GM20000 (cell line): Measurements from ENCODE around the gene PGBD5.

ENCODE experiments used
- DNase-seq: peaks from one replicate; pipeline ENCODE4 v3.0.0; 2012; ENCODE audit warnings: low spot score
- CTCF ChIP-seq: IDR thresholded peaks from 2 replicates; pipeline ENCODE4 v1.5.1; 2012; ENCODE audit warnings: mild to moderate bottlenecking, control low read depth; ENCODE audit errors: extremely low read depth, missing control alignments

The PGBD5 gene

DNA sequence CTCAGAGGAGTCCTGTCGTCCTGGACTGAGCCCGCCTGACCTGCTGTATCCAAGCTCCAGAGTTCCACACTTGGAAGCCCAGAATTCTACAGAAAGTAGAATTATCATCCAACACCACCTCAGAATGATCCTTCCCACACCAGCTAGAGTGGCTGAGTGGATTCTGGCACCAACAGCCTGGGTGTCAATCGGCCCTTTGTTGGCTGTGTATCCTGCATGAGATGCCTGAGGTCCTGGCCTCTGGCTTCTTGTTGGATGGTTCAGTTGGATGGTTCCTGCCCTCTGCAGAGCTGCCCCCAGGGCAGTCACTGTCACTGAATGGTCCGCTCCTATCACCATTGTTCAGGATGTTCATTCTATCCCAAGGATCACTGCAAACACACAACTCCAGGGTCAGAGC lies 49.8 kb downstream of the PGBD5 start:
- no peak for DNase-seq
- no peak for TF ChIP-seq CTCF

- DNase-seq = no peak
- TF ChIP-seq CTCF = no peak
Observed at GRCh38 chr1:230375780-230376179, 50.4 kb downstream of the PGBD5 start.

GRCh38 chr1:230375147-230375546 lies 51.0 kb downstream of the PGBD5 start:
- no peak for TF ChIP-seq CTCF

DNA sequence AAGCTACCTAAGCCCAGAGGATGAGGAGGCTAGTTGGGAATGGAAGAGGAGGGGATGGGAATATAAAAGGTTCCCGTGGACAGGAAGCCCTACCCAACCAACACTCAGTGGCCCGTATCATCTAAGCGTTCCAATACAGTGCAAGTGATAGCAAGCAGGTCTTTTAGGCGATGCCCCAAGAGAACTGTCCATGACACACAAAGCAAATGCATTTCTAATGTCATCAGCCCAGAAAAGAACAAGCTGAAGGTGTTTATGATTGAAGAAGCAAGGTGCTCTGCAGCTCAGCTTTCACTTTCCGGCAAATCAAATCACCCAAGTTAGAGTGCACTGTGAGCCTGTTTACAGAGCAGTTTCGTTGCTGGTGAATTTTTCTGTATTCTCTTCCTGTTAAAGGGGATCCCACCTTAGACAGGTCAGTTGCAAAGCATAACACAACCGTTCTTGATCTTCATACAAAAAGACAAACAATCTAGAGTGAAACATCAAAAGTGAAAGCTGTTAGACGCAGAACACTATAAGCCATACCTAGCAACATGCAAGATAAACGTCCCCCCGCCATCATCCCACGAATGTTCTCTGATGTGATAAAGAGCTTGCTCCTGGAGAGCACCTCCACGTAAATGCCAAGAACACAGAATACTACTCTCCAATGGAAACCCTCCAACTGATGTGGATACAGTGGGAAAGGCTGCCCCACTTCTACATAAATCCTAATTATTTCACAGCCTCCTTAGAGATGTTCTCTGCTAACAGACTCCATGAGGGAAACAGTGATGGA lies 54.0 kb downstream of the PGBD5 start:
- TF ChIP-seq CTCF = no peak
- DNase-seq = no peak

More at GRCh38 chr1:230375147-230375546, 51.0 kb downstream of the PGBD5 start:
- DNase-seq = no peak

DNA sequence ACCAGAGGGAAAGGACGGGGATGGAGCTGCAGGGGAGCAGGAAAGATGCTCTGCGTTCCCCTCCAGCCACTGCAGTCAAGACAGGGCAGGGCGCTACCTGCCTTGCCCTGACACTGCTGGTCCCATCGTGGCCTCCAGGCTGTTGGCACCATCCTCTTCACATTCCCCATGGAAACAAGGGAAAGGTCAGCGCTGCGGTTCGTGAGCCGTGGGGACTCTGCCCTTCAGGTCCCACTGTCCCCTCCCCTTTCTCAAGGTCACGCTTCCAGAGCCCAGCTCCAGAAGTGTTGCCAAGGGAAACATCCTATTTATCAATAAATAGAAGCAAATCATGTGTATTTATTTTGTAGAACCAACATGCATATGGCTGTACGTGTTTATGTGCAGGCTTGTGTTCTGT lies 56.0 kb downstream of the PGBD5 start:
- no peak for TF ChIP-seq CTCF
- DNase-seq = no peak

DNA sequence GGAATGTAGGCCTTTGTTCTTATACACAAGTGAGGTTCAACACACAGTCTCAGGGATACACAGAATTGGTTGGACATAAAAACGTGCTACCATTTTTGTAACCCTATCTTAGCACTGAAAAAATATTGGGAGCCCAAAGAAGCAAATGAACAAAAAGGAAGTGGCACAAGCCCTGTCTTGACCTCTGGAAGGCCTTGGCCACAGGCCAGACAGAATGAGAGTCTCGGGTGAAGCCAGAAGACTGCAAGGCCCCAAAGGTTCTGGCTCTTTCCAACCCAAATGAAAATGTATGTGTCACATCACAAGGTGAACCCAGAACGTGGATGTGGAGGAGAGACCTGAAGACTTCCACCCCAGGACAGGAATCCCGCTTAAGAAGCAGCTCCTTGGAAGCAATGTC lies 57.3 kb downstream of the PGBD5 start:
- no peak for DNase-seq
- no peak for TF ChIP-seq CTCF

GRCh38 chr1:230368363-230368762 lies 57.8 kb downstream of the PGBD5 start:
- no peak for TF ChIP-seq CTCF
- DNase-seq = no peak
